ENCODE measurements around the gene TPST1.
"Not testable (repeated sequence)": the region's sequence is repeated elsewhere in the genome, so short reads cannot be mapped to it uniquely, and the experiment has no call there.

TPST1 gene

DNA sequence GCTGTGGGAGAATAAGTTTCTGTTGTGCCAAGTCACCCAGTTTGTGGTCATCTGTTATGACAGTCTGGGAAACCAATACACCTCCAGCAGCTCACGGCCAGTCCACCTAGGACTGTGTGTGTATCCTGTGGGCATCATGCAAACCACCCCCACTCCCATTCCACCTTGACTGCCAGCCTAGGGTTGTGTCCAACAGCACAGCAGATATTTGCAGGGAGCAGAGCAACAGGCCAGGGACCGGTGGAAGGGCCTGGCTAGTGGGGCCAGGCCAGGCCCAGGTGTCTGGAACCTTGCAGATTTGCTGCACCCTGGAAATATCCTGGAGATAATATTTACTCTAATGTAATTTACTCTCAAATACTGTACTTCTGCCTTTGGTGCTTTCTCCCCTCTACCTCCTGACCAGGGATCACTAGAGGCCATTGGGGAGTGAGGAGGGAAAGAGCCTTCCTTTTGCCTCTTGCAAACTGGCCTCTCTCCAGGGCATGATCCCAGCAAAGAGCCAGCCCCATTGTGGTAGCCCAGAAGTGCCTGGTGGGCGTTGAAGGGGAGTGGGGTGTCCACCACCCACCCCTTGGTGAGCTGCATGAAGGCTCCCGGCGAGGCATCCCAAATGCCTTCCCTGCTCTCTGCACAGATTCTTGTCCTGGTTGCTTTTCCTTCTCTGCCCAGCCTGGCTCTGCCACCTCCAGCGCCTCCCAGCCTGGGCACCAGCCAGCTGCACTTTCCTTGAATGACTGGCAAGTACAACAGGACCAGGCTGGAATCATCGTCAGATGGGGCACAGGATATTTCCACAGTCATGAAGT, 15.2 kb upstream of the TPST1 start:
- no peak for DNase-seq

DNA sequence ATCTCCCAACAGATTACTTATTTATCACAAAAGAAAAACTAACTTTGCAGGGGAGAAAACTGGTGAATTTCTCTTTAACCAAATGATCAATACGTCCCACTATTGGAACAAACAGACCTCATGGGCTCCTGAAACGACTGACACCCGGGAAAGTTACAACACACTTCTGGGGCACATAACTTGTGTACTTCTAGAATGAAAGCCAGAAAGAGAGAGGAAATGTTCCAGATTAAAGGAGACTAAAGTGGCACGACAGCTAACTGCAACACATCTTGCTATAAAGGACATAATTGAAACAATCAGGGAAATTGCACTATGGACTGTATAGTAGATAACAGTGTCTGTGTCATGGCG, 14.7 kb upstream of the TPST1 start:
- no peak for DNase-seq

DNA sequence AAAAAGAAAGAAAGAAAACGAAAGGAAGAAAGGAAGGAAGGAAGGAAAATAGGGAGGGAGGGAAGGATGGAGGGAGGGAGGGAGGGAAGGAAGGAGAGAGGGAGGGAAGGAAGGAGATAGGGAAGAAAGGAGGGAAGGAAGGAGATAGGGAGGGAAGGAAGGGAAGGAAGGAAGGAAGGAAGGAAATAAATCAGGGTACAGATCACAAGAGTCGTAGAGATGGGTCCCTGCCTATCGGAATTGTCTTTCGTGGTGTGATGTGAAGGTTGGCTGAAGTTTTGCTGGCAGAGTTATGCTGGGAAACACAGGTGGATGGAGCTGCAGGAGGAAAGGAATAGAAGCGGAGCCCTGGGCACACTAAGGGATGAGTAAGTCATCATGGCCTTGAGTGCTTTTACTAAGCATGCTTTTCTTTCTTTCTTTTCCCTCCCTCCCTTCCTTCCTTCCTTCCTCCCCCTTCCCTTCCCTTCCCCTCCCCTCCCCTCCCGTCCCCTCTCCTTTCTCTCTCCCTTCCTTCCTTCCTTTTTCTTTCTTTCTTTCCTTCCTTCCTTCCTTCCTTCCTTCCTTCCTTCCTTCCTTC, 11.9 kb upstream of the TPST1 start:
- no peak for DNase-seq

DNA sequence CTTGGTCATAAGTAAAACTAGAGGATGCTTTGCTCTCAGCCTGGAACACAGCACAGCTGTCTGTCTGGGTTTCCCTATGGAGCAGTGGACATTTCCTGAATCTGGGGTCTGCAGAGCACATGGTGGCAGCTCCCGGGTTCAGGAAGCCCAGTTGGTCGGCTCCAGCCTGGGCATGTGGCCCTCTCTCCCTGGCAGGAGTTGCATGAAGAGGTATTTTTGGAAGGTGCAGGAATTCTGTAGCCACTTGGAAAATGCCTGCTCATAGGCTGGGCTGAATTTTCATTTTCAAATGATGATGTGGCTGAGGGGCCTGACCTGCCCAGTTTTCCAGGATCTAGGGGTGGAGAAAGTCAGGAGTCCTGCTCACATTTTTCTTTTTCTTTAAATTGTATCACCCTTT, 6.7 kb upstream of the TPST1 start:
- DNase-seq: no peak

DNA sequence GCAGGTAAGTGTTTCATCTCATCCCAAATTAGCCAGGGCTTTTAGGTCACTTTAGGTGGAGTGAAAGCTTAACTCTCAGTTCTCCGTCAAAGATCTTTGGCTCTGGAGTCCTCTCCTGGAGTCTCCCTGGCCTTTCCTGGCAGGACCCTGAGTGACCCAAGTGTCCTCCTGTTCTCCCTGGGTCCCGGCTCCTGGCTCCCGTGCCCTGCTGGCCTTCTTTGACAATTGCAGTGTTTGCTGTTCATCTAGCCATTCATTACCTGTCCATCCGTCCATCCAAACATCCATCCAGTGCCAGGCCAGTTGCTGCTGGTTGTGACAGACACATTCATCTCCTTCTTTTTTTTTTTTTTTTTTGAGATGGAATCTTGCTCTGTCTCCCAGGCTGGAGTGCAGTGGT, 6.2 kb upstream of the TPST1 start:
- DNase-seq: no peak

DNA sequence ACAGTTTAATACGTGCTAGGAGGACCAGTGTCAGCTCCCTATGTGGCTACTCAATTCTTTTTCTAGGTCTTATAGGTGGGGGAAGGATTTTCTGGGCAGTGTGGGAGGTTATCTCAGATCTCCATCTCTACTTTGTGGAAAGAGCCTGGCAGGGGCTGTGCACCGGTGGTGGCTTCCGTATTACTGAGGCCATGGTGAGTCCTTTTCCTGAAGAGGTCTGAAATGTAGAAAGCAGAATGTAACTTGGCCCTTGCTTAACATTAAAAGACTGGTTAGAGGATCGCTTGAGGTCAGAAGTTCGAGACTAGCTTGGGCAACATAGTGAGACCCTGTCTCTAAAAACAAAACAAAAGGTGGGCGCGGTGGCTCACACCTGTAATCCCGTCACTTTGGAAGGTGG, 2.7 kb upstream of the TPST1 start:
- DNase-seq: no peak

DNA sequence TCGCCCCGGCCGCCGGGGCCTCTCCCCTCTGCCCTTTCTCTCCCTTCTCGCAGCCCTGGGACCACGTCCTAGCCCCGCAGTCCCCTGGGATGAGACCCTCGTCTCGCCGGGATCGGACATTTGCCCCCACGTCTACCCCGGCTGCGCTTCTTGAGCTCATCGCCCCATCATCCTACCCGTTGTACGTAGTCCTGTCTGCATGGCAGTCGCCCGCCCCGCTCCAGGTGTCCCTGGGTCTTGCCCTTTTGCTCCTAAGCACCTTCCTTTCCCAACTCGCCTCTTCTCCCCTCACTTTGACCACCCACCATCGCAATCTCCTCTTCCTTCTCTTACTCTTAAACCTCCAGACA, 582 bp downstream of the TPST1 start:
- peak in 1 of 2 experiments; percentile 1 for DNase-seq

DNA sequence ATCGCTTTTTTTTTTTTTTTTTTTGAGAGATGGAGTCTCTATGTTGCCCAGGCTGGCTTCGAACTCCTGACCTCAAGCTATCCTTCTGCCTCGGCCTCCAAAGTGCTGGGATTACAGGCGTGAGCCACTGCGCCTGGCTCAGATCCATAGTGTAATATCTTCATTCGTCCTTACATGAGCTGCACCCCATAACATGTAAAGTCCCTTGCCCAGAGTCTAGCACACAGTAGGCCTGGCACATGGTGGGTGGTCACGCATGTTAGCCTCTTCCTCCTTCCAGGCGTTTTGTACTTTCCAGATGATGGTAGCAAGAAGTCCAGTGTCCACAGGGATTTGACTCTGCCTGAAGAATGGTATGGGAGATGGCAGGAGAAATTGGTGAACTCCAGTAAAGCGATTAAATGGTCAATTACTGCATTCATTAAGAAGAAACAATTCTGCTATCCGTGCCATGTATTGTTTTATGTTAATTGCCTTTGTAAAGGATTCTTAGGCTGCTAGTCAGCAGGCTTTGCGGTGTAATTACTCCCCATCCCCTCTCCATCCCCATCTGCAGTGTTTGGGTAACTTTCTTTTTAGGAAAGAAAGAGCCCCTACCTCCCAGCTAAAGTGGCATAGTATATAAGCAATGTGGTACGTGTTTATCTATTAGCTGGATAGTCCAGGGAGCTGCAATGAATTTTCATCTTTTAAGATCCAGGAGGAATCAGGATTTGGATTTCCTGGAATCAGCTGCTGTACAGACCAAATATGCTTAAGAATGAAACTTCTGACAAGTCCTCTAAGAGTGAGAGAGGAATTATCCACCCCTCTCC, 1.2 kb downstream of the TPST1 start:
- DNase-seq: no peak

DNA sequence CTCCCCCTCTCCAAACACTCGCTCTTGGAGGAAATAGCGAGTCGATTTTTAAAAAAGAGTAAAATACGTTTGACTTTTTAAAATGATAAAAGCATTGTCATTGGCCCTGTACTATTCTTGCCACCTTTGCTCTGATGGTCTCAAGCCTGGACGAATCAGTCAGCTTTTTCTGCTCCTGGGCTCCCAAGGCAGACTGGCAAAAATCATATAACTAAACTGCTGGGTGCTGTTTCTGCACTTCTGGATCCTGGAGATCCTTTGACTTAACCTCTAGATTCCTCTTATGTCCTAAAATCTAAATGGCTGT, 1.8 kb downstream of the TPST1 start:
- DNase-seq: no peak

DNA sequence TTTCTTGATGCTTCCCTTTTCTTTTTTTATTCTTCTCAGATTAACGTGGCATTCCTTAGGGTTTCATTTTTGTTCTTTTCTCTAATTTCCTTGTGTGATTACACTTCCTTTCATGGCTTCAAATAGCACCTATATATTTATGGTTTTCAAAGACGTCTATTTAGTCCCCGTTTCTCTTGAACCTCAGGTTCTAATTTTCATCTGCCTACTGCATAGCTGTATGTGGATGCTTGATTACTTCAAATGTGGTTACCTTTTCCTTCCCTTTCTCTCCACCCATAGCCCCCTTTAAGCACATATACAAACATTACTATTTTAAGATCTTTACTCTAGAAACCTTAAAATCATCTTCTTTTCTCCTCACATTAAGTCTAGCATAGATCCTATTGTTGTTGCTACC, 2.4 kb downstream of the TPST1 start:
- DNase-seq: no peak

DNA sequence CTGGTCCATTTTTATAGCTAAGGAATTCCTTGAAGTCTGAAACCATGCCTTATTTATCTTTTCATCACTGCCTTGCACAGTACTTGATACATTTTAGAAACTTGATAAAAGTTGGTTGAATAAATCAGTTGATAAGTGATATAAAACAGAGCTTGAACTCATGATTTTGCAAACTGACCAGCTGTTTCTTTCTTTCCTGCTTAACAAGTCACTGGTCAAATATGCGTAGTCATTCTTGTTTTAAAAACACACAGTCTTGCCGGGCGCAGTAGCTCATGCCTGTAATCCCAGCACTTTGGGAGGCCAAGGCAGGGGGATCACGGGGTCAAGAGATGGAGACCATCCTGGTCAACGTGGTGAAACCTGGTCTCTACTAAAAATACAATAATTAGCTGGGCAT, 6.3 kb downstream of the TPST1 start:
- DNase-seq: no peak

DNA sequence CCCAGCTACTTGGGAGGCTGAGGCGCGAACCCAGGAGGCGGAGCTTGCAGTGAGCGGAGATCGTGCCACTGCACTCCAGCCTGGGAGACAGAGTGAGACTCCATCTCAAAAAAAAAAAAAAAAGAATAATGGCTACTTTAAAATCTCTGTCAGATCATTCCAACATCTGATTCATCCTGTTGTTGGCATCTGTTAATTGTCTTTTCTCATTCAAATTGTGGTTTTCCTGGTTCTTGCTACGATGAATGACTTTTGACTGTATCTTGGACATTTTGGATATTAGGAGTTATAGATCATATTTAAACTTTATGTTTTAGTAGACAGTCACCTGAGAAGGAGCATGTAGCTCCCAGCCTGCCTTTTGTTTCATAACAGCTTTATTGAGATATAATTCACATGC, 8.5 kb downstream of the TPST1 start:
- DNase-seq: no peak

DNA sequence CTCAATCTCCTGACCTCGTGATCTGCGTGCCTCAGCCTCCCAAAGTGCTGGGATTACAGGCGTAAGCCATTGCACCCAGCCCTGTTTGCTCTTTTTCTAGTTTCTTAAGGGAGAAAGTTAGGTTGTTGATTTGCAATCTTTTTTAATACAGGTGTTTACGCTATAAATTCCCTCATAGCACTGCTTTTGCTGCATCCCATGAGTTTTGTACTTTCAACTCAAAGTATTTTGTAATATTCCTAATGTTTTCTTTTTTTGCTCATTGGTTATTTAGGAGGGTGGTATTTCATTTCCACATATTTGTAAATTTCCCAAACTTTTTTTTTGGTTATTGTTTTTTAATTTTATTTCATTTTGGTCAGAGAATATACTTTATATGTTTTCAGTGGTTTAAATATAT, 11.6 kb downstream of the TPST1 start:
- no peak for DNase-seq

DNA sequence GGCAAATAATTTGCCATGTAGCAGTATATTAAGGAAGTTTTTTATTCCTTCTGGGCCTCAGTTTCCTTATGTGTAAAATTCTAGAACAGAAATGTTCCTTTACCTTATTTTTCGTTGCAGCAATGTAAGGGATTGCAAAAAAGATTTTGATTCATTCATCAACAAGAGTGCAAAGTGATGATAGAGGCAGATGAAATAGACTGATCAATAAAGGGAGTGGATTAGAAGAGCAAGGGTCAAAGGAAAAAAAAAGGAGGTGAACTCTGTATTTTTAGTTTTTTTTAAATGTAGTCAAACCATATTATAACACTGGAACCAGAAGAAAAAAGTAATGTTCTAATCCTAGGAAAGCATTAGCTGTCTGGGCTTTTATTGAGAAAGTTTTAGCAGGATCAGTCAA, 14.7 kb downstream of the TPST1 start:
- DNase-seq: no peak

DNA sequence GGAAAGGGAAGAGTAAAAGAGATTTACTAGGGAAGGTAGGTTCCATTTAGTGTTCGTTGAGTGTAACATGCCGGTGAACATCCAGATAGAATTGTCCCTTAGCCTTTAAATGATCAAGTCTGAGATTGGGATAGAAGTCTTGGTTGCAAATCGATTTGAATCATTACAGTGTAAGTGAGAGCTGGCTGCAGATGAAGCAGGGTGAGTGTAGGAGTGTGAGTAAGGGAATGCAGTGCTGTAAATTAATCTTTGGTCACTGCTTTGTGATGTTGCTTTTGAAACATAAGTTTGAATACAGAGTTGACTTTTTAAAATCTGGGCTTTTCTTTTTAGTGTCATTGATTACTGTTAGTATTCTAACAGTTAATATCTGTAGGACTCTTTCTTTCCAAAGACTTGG, 16.3 kb downstream of the TPST1 start:
- no peak for DNase-seq

DNA sequence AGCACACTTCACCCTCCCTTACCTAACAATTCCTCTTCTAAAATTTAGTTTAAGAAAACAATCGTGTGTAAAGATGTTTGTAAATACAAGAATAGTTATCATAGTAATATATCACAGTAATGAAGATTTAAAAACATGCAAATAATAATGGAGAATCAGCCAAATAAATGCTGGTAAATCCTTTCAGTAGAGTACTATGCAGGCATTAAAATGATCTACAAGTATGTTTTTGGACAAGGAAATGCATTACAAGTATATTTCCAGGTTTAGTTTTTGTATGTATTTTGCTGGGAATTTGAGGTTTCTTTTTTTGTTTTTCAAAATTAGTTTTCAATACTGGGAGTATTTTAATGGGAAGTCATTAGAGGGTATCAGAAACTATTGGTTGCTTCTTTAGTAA, 22.7 kb downstream of the TPST1 start:
- no peak for DNase-seq

DNA sequence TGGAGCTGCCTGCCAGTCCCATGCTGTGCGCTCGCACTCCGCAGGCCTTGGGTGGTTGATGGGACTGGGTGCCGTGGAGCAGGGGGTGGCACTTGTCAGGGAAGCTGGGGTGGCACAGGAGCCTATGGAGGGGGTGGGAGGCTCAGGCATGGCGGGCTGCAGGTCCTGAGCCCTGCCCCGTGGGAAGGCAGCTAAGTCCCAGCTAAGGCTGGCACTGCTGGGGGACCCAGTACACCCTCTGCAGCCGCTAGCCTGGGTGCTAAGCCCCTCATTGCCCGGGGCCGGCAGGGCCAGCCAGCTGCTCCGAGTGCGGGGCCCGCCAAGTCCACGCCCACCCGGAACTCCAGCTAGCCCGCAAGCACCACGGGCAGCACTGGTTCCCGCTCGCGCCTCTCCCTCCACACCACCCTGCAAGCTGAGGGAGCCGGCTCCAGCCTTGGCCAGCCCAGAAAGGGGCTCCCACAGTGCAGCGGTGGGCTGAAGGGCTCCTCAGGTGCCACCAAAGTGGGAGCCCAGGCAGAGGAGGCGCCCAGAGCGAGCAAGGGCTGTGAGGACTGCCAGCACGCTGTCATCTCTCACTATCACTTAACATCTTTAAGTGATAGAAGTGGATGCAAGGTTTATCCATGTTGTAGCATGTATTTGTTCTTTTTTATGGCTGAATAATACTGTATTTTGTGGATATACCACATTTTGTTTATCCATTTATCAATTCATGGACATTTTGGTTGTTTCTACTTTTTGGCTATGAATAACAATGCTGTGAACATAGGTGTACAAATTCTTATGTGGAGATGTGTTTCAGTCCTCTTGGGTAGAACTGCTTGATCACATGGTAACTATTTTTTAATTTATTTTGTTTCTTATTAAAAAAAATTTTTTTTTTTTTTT, 26.4 kb downstream of the TPST1 start:
- DNase-seq: not testable (repeated sequence)

DNA sequence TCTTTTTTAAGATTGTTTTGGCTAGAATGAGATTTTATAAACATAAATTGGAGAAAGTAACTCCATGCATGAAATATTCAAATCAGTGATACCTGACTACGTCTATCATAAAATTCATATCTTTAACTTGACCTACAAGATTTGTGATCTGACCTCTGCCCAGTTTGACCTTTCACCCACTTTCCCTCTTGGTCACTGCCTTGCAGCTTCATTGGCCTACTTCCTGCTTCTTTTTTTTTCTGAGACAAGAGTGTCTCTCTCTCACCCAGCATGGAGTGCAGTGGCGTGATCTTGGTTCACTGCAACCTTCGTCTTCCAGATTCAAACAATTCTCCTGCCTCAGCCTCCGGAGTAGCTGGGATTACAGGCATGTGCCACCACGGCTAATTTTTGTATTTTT, 28.5 kb downstream of the TPST1 start:
- DNase-seq: no peak

DNA sequence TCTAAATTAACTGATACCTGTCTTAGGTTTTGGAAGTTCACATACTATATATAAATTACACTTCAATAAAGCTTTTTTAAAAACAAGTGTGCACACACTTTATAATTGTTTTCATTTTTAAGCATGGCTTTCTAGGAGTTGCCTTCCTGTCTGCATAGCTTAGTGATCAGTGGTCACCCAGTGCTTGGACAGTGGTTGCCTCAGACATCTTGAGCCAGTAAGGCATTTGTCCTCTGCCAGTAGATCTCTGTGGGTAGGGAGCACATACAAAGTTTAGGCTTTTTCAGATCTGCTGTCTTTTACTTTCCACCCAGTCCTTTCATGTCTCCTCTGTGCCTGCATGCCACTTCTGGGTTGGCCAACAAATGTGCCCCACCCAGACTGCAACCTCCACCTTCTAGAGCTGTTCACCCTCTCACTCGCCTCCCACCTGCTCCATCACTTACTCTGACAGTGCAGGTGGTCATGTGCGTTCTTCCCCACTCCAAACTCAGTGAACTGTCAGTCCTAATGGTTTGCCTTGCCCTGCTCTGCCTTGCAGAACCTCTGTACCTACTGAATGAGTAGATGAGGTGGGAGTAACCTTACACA, 31.7 kb downstream of the TPST1 start:
- DNase-seq: no peak

DNA sequence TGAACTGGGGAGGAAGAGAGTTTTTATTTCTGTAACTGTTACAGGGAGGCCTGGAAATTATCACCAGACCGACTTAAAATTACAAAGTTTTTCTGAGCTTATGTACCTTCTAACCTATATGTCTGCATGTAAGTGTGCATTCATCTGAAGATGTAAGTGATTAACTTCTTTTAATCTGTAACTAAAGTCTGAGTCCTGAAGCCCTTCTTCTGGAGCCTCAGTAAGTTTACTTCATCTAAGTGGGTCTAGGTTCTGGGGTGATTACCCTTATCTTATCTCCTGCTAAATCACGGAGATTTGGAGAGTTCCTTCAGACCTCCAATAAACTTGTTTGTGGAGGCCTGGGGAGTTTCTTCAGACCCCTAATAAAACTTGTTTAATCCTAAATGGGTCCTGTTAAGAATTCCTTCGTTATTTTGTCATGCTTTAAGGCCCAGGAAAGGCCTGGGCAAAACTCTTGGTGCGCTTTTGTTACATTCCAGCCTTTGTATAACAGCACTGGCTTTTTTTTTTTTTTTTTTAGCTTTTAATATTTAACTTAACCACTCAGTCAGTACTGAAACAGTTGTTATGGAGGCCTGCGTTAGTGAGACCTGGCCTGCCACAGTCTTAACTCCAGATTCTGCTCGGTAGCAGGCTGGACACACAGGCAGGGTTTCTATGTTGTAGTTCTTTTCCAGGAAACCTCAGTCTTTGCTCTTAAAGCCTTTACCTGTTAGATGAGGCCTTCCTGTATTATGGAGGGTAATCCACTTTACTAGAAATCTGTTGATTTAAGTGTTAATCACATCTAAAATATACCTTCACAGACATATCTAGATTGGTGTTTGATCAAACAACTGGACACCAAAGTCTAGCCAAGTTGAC, 33.0 kb downstream of the TPST1 start:
- DNase-seq: no peak

DNA sequence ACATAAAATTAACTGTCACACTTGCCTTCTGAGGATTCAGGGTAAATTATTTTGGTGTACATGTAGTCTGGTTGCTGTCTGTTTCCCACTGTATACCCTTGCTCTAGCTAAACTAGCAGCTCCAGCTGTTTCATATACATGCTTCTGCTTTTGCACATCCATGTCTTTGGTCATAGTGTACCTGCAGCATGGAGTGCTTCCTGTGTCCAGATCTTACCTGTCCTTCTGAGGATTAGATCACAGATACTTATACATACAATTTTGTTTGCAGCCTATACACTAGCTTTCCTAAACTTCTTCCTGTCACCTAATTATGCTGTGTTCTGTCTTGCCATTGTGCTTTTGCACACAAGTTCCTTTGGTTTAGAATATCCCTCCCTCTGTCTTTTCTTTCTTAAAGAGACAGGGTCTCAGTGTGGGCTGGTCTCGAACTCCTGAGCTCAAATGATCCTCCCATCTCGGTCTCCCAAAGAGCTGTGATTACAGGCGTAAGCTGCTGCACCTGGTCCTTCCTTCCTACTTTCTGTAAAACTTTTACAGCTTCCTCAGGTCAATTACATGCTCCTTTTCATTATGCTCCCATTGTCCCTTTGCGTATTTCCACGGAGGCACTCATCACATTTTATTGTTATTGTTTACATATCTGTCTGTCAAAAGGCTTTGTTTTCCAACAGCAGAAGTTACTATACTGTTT, 33.8 kb downstream of the TPST1 start:
- no peak for DNase-seq
